Duodenal mucosa (tissue), 2 donors: ENCODE data around the gene CMBL.

Experiments
- H3K27ac ChIP-seq: one replicate; pipeline ENCODE4 v1.7.0; 2013; ENCODE audit warnings: low read depth, low read length
- H3K27me3 ChIP-seq, 2 donors: one replicate each; pipeline ENCODE4 v1.7.0; 2013; ENCODE audit warnings: low read length in 2 of 2, control low read depth in 1 of 2; ENCODE audit not compliant: insufficient read depth in 2 of 2, control insufficient read depth in 1 of 2
- H3K36me3 ChIP-seq, 2 donors: one replicate each; pipeline ENCODE4 v1.7.0; 2013; ENCODE audit warnings: low read length in 2 of 2, control low read depth in 1 of 2; ENCODE audit not compliant: insufficient read depth in 2 of 2, control insufficient read depth in 1 of 2
- H3K4me1 ChIP-seq, 2 donors: one replicate each; pipeline ENCODE4 v1.7.0; 2013; ENCODE audit warnings: low read length in 2 of 2, control low read depth in 1 of 2; ENCODE audit not compliant: insufficient read depth in 2 of 2, control insufficient read depth in 1 of 2
- H3K4me3 ChIP-seq, 2 donors: one replicate each; pipeline ENCODE4 v1.7.0; 2013; ENCODE audit warnings: low read length in 2 of 2, low read depth in 1 of 2
- H3K9ac ChIP-seq, 2 donors: one replicate each; pipeline ENCODE4 v1.7.0; 2013; ENCODE audit warnings: low read length in 2 of 2, low read depth in 1 of 2
- H3K9me3 ChIP-seq, 2 donors: one replicate each; pipeline ENCODE4 v1.7.0; 2013; ENCODE audit warnings: low read length in 2 of 2, control low read depth in 1 of 2; ENCODE audit not compliant: control insufficient read depth in 1 of 2

CMBL gene

DNA sequence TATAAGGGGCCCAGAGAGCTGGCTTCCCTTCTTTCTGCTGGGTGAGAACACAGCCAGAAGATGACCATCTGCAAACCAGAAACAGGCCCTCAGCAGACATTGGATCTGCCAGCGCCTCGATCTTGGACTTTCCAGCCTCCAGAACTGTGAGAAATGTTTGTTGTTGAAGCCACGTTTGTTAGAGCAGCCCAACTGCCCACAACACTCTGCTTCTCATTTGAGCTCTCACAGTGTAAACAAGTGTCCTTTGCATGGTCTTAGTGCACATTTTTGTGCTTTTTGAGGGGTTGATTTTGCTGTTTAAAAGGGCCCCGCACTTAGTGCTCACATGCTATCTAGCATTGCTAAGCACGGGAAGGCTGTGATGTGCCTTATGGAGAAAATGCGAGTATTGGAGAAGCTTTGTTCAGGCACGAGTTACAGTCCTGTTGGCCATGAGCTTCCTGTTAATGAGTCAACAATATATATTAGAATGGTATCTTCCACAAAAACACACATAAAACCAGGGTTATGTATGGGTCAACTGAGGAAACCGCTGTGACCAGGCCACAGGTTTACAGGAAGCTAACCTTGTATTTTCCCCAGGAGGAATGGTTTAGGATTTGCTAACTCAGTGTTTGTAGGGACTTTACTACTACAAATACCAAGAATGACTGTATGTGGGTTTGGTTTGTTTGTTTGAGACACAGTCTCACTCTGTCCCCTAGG, 11.9 kb downstream of the CMBL start:
- H3K27me3 ChIP-seq: no peaks in the 10 kb centered on the region
- H3K9ac ChIP-seq: no peak overlapping the region
- H3K27ac ChIP-seq: no peak overlapping the region
- H3K4me1 ChIP-seq: peaks cover 6 to 20% of the 10 kb centered on the region in 2 donors
- H3K9me3 ChIP-seq: no peaks in the 10 kb centered on the region
- no peak overlapping the region for H3K4me3 ChIP-seq
- H3K36me3 ChIP-seq: peaks cover 0 to 21% of the 10 kb centered on the region in 2 donors

DNA sequence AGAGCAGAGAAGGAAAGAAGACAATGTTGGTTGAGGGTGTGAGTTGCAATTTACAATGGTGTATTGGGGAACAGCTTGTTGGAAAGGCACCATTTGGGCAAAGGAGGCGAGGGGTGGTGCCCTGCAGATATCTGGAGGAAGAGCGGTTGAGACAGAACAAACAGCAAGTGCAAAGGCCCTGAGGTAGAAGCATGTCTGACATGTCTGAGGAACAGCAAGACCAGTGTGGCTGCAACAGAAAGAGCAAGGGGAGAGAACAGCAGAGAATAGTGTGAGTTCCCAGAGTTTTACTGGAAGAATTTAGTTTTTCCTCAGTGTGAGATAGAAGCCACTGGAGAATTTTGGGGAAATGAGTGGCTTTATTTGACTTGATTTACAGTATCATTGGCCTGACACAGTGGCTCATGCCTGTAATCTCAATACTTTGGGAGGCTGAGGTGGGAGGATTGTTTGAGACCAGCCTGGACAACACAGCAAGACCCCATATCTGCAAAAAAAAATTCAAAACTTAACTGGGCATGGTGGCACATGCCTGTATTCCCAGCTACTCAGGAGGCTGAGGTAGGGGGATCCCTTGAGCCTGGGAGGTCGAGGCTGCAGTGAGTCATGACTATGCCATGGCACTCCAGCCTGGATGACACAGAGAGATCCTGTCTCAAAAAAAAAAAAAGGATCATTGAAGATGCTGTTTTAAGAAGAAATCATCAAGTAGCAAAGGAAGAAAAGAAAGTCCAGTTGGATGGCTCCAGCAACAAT, 13.6 kb downstream of the CMBL start:
- H3K27ac ChIP-seq: no peak overlapping the region
- H3K4me1 ChIP-seq: peaks cover 16 to 21% of the 10 kb centered on the region in 2 donors
- no peak overlapping the region for H3K4me3 ChIP-seq

DNA sequence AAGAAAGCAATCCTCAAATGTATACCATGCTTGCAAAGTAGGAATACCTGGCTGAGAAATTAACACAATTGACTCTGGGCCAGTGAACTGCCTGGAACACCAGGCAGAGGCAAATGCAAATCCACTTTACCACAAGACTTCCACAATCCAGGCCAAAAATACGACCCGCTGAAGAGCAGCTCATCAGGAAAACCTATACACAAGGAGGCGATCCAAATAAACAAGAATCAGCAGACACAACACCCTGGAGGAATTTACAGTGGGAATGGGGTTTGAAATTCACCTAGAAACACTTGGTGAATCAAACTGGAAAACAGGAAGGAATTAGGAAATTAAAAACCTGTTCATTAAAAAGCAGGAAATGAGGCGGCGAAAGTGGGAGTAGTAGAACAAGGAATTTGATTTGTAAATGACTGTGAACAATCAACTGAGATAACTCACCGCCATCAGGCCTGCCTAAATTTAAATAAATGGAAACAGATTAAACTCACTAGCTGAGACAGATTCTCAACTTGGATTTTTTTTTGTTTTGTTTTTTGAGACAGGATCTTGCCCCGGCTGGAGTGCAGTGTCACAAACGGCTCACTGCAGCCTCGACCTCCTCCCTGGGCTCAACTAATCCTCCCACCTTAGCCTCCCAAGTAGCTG, 15.9 kb downstream of the CMBL start:
- H3K9ac ChIP-seq: no peak overlapping the region
- no peak overlapping the region for H3K27ac ChIP-seq
- H3K4me1 ChIP-seq: peaks cover 27 to 32% of the 10 kb centered on the region in 2 donors
- no peaks in the 10 kb centered on the region for H3K27me3 ChIP-seq
- H3K36me3 ChIP-seq: peaks cover 3 to 33% of the 10 kb centered on the region in 2 donors
- no peaks in the 10 kb centered on the region for H3K9me3 ChIP-seq
- H3K4me3 ChIP-seq: no peak overlapping the region

More for the DNA sequence above, 13.6 kb downstream of the CMBL start:
- H3K9ac ChIP-seq: no peak overlapping the region
- no peaks in the 10 kb centered on the region for H3K9me3 ChIP-seq
- peaks cover 0 to 30% of the 10 kb centered on the region in 2 donors for H3K36me3 ChIP-seq
- no peaks in the 10 kb centered on the region for H3K27me3 ChIP-seq

DNA sequence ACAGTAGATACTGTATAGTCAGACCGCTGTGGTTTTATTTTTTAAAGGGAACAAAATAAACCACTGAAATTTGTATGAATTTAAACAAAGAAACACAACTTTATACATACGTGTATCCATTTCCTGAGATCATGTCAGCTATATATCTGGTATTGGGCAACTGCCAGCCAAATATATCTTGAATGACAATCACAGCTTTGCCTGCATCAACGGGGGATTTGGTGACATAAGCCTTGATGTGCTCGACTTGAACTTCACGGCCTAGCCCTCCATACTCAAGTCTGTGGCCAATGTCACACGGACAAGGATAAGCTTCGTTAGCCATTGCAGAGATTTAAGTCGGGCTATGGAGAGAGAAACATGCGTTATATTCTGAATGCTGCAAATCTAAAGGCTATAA, 17.3 kb downstream of the CMBL start:
- no peak overlapping the region for H3K27ac ChIP-seq

DNA sequence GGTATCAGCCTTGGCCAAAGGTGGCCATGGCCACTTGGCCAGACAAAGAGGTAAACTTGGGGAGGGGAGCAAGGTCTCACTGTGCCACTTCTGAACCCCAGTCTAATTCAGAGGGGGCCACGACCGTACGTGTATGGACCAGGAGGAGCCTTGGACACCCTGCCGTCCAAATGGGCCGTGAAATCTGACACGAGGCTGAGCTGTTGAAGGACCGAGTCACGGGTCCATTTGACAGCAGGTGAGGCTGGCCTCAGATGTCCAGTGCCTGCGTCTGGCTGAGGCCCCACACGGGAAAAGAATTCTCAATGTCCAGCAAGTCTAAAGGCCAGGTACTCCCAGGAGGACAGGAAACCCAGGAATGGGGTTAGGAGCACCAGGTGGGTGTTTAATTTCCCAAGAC, 17.7 kb downstream of the CMBL start:
- Histone ChIP-seq H3K4me1 (peaks cover 27 to 32% of the 10 kb centered on the region in 2 donors), H3K27me3 (no peaks in the 10 kb centered on the region), H3K27ac (peak overlapping the region; percentile 74), H3K9ac (peak overlapping the region; percentile 44 to 65), H3K36me3 (peaks cover 4 to 28% of the 10 kb centered on the region in 2 donors), H3K4me3 (peak overlapping the region in 1 of 2 donors; percentile 38), H3K9me3 (no peaks in the 10 kb centered on the region)

More for the DNA sequence above, 17.3 kb downstream of the CMBL start:
- Histone ChIP-seq H3K4me1 (peaks cover 27 to 32% of the 10 kb centered on the region in 2 donors), H3K9ac (no peak overlapping the region), H3K4me3 (no peak overlapping the region), H3K36me3 (peaks cover 4 to 31% of the 10 kb centered on the region in 2 donors), H3K9me3 (no peaks in the 10 kb centered on the region), H3K27me3 (no peaks in the 10 kb centered on the region)

DNA sequence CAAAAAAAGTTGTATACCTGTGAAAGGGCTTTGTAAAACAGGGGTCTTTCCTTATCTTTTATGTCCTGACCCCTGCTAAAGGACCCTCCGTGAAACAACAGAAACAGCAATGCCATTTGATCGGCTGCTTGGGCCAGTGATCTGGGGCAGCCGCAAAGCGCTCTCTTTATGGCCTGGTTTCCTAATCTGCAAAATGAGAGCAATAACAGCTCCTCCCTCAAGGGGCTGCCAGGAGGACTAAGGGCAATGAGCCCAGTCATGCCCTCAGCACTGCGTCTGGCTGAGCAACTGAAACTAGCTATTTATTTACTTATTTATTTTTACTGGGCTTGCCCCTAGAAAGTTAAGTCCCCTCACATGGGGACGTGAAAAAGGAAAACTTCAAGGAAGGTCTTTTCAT, 18.3 kb downstream of the CMBL start:
- H3K27ac ChIP-seq: peak overlapping the region; percentile 84
- peaks cover 27 to 32% of the 10 kb centered on the region in 2 donors for H3K4me1 ChIP-seq
- peak overlapping the region; percentile 54 to 65 for H3K9ac ChIP-seq
- H3K4me3 ChIP-seq: peak overlapping the region; percentile 28 to 38
- no peaks in the 10 kb centered on the region for H3K9me3 ChIP-seq
- no peaks in the 10 kb centered on the region for H3K27me3 ChIP-seq
- peaks cover 4 to 23% of the 10 kb centered on the region in 2 donors for H3K36me3 ChIP-seq

DNA sequence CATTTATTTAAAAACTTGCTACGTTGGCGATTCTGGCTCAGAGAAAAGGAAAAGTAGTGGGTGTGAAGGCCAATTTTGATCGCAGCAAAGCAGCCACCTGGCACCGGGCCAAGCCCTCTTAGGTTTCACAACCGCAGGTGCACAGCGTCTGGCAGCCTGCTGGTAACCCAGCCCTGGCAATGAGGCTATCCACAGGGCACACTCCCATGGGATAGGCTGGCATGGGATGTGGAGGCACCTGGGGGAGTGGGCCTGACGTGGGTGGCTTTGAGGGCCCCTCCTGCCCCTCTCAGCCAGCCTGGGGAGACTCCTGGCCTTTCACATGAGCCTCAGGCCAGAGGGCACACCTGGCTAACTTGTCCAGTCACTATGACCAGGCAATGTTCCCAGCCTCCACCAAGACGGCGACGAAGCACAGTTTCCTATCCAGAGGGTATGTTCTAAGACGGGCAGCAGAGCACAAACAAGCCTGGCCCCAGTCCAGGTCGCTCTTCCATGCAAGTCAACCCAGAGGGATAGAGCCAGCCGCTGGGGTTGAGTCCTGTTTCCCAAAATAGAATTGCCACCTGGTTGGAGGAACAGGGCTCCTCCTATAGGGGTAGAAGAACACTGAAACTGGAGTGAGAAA, 19.0 kb downstream of the CMBL start:
- Histone ChIP-seq H3K27me3 (no peaks in the 10 kb centered on the region), H3K4me1 (peaks cover 32 to 34% of the 10 kb centered on the region in 2 donors), H3K9me3 (no peaks in the 10 kb centered on the region), H3K27ac (peak overlapping the region; percentile 84), H3K36me3 (peaks cover 4 to 22% of the 10 kb centered on the region in 2 donors), H3K9ac (peak overlapping the region; percentile 54 to 65), H3K4me3 (peak overlapping the region; percentile 28 to 38)

DNA sequence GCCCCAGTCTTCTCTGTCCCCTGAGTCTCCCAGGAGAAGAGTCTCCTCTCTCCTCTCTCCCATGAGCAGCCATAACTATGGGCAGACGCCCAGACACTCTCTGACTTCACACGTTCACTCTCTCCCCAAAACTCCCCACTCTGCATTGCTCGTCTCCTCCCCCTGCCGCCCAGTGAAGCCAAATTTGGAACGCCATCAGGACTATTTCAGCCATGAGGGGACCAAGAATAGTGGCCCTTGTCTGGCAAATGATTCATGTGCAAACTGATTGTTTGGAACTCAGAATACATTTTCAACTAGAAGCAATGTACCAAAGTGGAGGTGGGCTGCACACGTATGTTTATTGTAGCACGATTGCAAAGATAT, 20.9 kb downstream of the CMBL start:
- Histone ChIP-seq H3K4me1 (peaks cover 32 to 34% of the 10 kb centered on the region in 2 donors), H3K27me3 (no peaks in the 10 kb centered on the region), H3K4me3 (no peak overlapping the region), H3K27ac (no peak overlapping the region), H3K9me3 (no peaks in the 10 kb centered on the region), H3K36me3 (peaks cover 4 to 22% of the 10 kb centered on the region in 2 donors), H3K9ac (no peak overlapping the region)

DNA sequence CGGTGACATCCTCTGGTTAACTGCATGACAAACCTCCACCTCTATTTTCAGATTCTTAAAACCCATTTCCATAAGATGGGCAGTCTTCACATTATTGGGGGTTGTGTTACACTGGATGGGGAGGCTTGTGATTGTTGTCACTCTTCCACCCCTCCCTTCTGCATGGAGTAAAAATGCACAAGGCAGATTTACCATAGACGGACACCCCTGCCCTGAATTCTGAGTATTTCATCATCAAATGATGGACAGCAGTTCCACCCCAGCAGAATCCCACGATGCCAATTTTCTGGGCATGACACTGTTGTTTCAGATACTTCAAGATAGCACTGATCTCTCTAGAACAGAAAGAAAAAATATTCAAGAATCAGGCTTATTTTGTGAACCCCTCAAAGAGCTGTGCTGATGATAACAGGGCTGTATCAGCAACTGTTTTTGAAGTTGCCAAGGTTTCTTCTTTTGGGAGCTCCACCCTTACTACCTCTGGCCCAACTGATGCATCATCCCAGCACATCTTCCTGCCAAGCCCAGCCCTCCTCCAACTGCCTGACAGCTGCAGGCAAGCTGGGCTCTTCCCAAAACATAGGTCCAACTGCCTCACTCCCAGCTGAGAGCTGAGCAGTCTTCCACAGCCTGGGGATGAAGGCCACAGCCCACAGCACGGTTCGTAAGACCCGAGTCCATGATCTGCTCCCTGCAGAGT, 21.4 kb downstream of the CMBL start:
- H3K9me3 ChIP-seq: no peaks in the 10 kb centered on the region
- H3K9ac ChIP-seq: no peak overlapping the region
- peaks cover 7 to 26% of the 10 kb centered on the region in 2 donors for H3K36me3 ChIP-seq
- no peak overlapping the region for H3K4me3 ChIP-seq
- H3K27me3 ChIP-seq: no peaks in the 10 kb centered on the region
- H3K27ac ChIP-seq: no peak overlapping the region
- H3K4me1 ChIP-seq: peaks cover 28 to 34% of the 10 kb centered on the region in 2 donors
